CD4-positive, alpha-beta T cell treated with Interferon alpha-2 for 1 hour (primary cell): ENCODE data around the gene DNAJC11.
"Not testable (repeated sequence)": the region's sequence is repeated elsewhere in the genome, so short reads cannot be mapped to it uniquely, and the experiment has no call there.

ENCODE experiments used
- DNase-seq, 2 donors: peaks; one replicate each; pipeline ENCODE4 v3.0.0-alpha.2; 2020 to 2022

Gene DNAJC11

GRCh38 chr1:6694121-6694713 is 7.4 kb downstream of the DNAJC11 start:
- no peak for DNase-seq

GRCh38 chr1:6692956-6693355 is 8.7 kb downstream of the DNAJC11 start:
- DNase-seq = no peak

DNA sequence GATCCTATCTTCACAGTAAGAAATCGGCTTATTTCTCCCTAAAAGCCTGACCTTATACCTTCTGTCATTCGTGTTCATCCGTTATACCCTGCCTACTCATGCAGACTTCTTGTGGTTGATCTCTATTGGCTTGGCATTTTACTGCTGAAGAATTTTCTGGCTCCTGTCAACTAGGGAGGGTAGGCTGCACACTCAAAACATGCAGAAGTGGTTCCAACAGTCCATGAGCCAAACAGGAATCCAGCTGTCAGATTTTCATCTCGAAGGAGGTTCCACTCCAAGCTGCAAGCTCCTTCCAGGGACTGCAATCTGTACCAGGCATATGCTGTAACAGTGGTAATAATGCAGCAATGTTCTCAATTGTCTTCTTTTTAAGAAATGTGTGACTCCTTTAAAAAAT is 10.1 kb downstream of the DNAJC11 start:
- no peak for DNase-seq

DNA sequence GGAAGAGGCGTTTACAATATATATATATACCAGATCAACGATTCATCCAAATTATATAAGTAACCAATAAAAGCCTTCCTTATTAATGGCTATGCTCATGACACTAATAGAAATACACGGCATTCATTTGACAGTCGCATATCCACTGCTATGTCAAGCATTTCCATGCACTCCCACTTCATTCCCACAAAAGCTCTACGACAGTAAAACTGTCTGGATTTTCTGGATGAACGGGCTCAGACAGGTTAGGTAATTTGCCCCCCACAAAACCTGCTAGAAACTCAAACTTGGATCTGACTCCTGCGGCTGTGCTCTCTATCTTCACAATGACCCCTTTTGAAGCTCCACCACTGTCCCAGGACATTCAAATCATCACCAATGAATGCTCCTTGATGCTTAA is 11.4 kb downstream of the DNAJC11 start:
- no peak for DNase-seq

DNA sequence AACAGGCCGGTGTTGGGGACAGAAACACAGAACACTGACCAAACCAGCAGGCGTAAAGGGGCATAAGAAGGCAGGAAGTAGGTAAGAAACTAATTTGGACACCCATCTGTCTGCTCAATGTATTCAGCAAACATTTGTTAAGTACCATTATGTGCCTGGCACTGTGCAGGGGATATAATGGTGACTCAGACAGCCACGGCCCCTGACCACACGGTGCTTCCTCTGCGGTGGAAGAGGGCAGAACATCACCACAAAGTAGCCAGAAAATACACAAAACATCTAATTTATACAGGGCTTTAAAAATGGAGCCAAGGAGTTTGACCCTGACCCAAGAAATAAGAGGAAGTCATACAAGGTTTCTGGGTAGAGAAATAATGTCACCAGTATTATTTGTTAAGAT is 12.9 kb downstream of the DNAJC11 start:
- no peak for DNase-seq

- DNase-seq = no peak
Measured at GRCh38 chr1:6688001-6688400, 13.6 kb downstream of the DNAJC11 start.

DNA sequence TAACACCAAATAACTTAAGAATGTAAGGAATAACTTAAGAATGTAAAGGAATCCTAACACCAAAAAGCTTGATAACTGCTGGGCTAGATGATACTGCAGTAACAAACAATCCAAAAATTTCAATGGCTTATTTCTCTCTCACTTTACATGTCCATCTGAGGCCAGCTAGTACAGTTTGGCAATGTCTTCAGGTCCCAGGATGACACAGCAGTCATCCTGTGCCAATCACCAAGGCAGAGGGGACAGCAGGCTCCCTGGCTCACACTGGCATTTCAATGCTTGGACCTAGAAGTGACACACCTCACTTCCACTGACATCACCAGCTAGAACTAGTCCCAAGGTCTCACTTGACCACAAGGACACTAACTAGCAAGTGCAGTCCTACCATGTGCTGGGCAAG is 15.3 kb downstream of the DNAJC11 start:
- DNase-seq = no peak

DNA sequence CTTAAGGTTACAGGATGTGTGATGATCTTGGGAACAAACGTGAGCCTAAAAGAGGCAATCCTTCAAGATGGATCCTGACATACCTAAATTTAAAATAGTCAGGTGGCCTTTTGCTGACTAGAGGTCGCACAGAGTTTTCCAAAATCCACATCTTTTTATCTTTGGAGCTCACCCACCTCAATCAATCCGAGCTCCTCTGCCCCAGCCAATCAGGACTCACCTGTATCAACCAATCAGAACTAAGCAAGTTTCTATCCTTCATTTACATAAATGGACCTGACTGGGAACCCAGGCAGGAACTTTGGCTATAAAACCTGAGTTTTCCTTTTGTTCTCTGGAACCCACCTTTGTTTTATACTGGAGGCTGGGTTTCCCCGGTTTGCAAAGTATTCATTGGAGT is 16.2 kb downstream of the DNAJC11 start:
- DNase-seq = no peak

DNA sequence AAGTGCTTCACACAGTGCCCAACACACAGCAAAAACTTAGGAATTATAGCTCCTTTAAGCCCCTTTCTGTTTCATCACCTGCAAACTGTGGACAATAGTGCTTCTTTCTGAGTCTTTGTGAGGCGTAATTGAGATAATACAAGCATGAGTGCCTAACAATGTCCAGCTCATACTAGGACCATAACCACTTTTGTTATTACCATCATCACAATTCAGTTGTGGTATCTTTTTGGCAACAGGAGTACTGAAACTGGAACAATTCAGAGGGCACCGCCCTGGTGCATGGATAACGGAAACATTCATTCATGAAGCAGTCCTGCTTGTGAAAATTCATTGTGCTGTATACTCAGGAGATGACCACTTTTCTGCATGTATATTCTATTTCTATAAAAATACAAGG is 18.2 kb downstream of the DNAJC11 start:
- no peak for DNase-seq

DNA sequence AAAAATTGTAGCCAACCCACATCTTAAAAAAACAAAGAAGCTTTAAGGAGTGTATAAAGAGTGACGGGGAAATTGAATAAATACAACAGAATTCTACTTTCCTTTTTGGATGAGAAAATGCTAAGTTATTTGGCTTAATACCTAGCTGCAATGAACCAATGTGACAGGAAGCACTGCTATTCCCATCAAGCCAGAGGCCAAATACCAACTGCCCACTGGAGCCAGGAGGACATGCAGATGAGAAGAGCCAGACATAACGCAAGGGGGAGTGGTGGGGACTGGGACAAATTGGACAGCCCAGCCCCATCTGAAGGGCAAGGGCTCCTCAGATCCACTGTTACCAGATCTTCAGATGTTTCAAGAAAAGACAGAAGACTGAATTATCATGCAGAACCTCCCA is 25.7 kb downstream of the DNAJC11 start:
- DNase-seq = no peak

GRCh38 chr1:6674771-6675170 is 26.8 kb downstream of the DNAJC11 start:
- DNase-seq = no peak

- no peak for DNase-seq
Measured at GRCh38 chr1:6673816-6674398, 27.7 kb downstream of the DNAJC11 start.

GRCh38 chr1:6672558-6672957 is 29.1 kb downstream of the DNAJC11 start:
- no peak for DNase-seq

DNA sequence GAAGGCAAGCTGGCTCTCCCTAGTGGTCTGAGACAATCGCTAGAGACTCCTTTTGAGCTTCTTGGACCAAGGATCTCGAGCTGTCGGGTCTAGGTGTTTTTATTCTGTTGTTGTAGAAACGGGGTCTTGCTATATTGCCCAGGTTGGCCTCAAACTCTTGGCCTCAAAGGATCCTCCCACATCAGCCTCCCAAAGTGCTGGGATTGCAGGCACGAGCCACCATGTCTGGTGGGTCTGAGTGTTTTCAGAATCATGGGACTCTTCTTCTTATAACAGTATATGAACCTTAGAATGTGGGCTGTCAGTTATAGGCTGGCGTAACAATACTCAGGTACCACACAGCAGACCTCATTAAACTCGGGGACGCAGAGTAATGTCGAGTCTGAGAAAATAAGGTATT is 33.1 kb downstream of the DNAJC11 start:
- no peak for DNase-seq

DNA sequence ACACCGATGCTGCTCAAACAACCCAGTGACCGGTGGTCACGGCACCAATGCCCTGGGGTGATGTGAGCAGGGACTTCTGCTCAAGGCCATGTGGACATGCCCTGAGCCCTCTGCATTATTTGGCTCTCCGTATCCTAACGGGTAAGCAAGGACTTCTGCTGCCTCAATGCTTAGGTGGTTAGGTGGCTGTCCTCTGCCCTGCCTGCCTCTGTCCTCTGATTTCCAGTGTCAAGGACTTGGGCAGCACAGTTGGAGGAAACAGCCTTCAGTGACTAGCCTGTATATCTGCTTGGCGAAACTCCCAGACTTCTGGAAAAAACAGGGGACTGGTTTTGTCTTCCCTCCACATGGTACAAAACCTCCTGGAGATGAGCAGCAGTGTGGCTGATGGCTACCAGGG is 34.5 kb downstream of the DNAJC11 start:
- DNase-seq = no peak

DNA sequence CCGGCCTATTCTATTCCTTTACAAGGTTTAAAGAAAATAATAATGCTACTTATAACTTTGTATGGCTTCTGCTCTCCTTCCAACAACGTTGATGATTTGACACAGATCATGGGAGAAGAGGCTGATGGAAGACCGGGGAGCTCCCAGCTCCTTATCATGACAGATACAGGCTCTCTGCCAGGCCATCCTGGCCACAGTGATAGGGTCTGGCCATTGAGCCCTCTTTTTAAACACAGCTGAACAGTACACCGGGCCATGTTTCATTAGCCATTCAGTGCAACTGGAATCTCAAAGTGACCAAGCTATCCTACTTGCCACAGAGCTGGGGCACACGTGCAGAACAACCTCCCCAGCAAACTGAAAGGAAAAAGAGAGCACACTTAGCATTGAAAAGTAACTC is 34.9 kb downstream of the DNAJC11 start:
- DNase-seq = no peak

GRCh38 chr1:6662468-6662867 is 39.1 kb downstream of the DNAJC11 start:
- not testable (repeated sequence) for DNase-seq

DNA sequence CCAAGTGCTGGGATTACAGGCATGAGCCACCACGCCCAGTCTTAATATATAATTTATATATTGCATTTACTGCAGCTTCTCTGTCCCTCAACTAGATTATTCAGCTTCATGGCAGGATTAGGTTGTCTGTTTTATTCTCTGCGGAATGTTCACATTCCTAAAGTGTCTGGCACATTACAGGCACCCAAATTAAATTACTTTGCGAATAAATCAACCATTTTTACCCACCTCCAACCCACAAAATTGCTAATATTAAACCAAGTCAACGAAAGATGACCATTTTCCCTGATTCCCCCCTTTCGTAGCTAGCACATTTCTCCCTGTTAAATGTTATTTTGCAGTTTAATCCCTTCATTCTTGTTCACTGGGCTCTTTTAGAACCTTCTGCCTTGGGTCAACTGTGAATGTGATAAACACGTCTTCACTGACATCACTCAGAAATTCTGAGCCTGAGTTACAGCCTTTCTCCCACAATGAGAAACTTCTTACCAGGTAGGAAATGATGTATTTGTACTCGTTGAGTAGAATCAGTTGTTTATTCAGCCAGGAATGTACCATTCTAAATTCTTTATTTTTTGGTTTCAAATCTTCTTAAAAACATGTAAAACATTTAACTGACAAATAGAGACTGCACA is 41.1 kb downstream of the DNAJC11 start:
- DNase-seq = no peak

- DNase-seq = no peak
Measured at GRCh38 chr1:6658359-6659060, 43.1 kb downstream of the DNAJC11 start.

- no peak for DNase-seq
Measured at GRCh38 chr1:6657138-6657537, 44.5 kb downstream of the DNAJC11 start.

DNA sequence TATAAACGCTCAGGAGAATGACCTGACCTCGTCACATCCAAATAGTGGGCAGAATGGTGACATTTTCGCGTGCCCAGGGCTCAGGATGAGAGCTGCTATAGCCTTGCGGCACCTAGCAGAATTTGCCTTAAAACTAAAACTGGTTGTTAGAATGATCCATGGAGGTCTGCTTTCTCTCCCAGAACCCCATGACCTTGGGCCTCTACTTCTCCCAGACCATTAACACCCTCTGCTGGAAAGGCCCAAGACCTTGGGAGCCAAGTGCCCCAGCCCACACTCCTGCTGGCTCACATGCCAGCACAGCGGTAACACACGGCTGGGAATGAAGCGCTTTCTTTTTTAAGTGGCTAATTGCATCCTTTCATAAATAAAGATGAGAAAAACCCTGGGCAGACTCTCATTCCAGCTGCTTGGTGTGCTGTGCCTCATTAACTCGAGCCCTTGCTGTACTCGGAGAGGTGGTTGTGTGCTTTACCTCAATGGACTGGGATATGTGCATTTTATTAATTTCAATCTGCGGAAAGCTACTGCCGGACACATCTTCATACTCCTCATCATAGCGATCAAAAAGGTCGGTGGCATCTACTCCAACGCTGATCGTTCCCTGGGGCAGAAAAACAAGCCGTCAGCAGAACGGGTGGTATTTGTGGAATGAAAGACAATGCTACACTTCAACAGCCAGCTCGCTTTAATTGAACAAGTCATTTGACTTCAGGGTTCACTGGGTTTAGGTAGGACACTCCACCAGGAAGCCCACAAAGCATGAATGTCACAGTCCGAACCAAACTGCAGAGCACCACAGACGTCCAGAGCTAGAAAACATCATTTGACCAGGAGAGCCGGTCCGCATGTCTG is 48.0 kb downstream of the DNAJC11 start:
- DNase-seq = no peak

DNA sequence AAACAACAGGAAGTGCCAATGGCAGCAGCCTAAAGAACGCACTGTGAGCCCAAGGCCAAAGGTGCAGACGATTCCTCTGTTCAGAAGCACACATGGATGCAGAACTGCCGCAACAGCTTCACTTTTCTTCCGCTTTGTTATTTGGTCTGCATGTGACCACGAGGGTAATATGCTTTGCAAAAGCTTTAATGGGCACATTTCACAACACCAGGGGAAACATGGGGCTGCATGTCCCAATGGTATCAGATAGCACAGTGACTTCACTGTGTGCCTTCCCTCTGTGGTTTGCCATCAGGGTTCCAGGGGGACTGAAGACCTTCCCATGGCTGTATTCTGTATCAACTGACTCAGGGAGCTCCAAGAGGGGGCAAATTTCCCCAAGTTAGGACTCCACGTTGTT is 48.6 kb downstream of the DNAJC11 start:
- DNase-seq = no peak

GRCh38 chr1:6651909-6652308 is 49.7 kb downstream of the DNAJC11 start:
- DNase-seq = no peak
